Muscle layer of duodenum (tissue), 2 donors: ENCODE results near the gene AKAP8.

Experiments used
- H3K27ac ChIP-seq: one replicate; pipeline ENCODE4 v1.7.0; 2013; ENCODE audit warnings: mild to moderate bottlenecking, low read length
- H3K27me3 ChIP-seq: one replicate; pipeline ENCODE4 v1.7.0; 2013; ENCODE audit warnings: low read depth, mild to moderate bottlenecking, control low read depth, low read length
- H3K36me3 ChIP-seq, 2 donors: one replicate each; pipeline ENCODE4 v1.7.0; 2013; ENCODE audit warnings: low read length in 2 of 2, control low read depth in 1 of 2, mild to moderate bottlenecking in 1 of 2; ENCODE audit not compliant: insufficient read depth in 2 of 2, control insufficient read depth in 1 of 2
- H3K4me1 ChIP-seq, 2 donors: one replicate each; pipeline ENCODE4 v1.7.0; 2013; ENCODE audit warnings: low read length in 2 of 2, mild to moderate bottlenecking in 2 of 2, control low read depth in 1 of 2, moderate library complexity in 1 of 2; ENCODE audit not compliant: insufficient read depth in 2 of 2, control insufficient read depth in 1 of 2
- H3K4me3 ChIP-seq, 2 donors: one replicate each; pipeline ENCODE4 v1.7.0; 2013; ENCODE audit warnings: low read length in 2 of 2, low read depth in 1 of 2, mild to moderate bottlenecking in 1 of 2
- H3K9me3 ChIP-seq, 2 donors: one replicate each; pipeline ENCODE4 v1.7.0; 2013; ENCODE audit warnings: low read length in 2 of 2, control low read depth in 1 of 2, mild to moderate bottlenecking in 1 of 2; ENCODE audit not compliant: control insufficient read depth in 1 of 2
- donor health status: healthy.

The AKAP8 gene

GRCh38 chr19:15379083-15379998 is at the start of gene AKAP8:
Gene AKAP8 (minus strand): TSS chr19:15379787. CDS start chr19:15379731, 56 bp downstream.
- Histone ChIP-seq H3K4me1 (peaks cover 4 to 40% of the 10 kb centered on the region in 2 donors), H3K27me3 (no peaks in the 10 kb centered on the region), H3K9me3 (no peaks in the 10 kb centered on the region), H3K36me3 (peaks cover 0 to 6% of the 10 kb centered on the region in 2 donors), H3K27ac (peak within 1 kb of the TSS; percentile 83), H3K4me3 (peak within 1 kb of the TSS; percentile 86 to 98)

- Histone ChIP-seq H3K27ac (no peak overlapping the region), H3K4me3 (no peak overlapping the region), H3K9me3 (peaks cover 0 to 5% of the 10 kb centered on the region in 2 donors), H3K36me3 (peaks cover 22 to 58% of the 10 kb centered on the region in 2 donors), H3K4me1 (peaks cover 10 to 31% of the 10 kb centered on the region in 2 donors), H3K27me3 (no peaks in the 10 kb centered on the region)
These were observed 48.4 kb upstream of the AKAP8 start for GRCh38 chr19:15427991-15428471.

- Histone ChIP-seq H3K4me3 (no peak overlapping the region), H3K9me3 (peaks cover 0 to 6% of the 10 kb centered on the region in 2 donors), H3K36me3 (peaks cover 25 to 65% of the 10 kb centered on the region in 2 donors), H3K27ac (no peak overlapping the region), H3K4me1 (peaks cover 10 to 31% of the 10 kb centered on the region in 2 donors), H3K27me3 (no peaks in the 10 kb centered on the region)
These were observed 47.7 kb upstream of the AKAP8 start for GRCh38 chr19:15427350-15427700.

GRCh38 chr19:15426485-15427349 is 47.1 kb upstream of the AKAP8 start:
- Histone ChIP-seq H3K36me3 (peaks cover 25 to 68% of the 10 kb centered on the region in 2 donors), H3K9me3 (peaks cover 0 to 6% of the 10 kb centered on the region in 2 donors), H3K27me3 (no peaks in the 10 kb centered on the region), H3K4me3 (no peak overlapping the region), H3K27ac (no peak overlapping the region), H3K4me1 (peaks cover 9 to 28% of the 10 kb centered on the region in 2 donors)

GRCh38 chr19:15425321-15425950 is 45.8 kb upstream of the AKAP8 start:
- Histone ChIP-seq H3K36me3 (peaks cover 25 to 68% of the 10 kb centered on the region in 2 donors), H3K4me3 (no peak overlapping the region), H3K9me3 (peaks cover 0 to 6% of the 10 kb centered on the region in 2 donors), H3K4me1 (peaks cover 0 to 15% of the 10 kb centered on the region in 2 donors), H3K27ac (no peak overlapping the region), H3K27me3 (no peaks in the 10 kb centered on the region)

GRCh38 chr19:15424692-15425272 is 45.2 kb upstream of the AKAP8 start:
- H3K4me1 ChIP-seq: peaks cover 0 to 10% of the 10 kb centered on the region in 2 donors
- no peak overlapping the region for H3K4me3 ChIP-seq
- no peak overlapping the region for H3K27ac ChIP-seq
- no peaks in the 10 kb centered on the region for H3K27me3 ChIP-seq
- H3K9me3 ChIP-seq: peaks cover 0 to 6% of the 10 kb centered on the region in 2 donors
- peaks cover 25 to 68% of the 10 kb centered on the region in 2 donors for H3K36me3 ChIP-seq

GRCh38 chr19:15424121-15424520 is 44.5 kb upstream of the AKAP8 start:
- H3K4me1 ChIP-seq: peaks cover 5 to 10% of the 10 kb centered on the region in 2 donors
- no peaks in the 10 kb centered on the region for H3K27me3 ChIP-seq
- H3K36me3 ChIP-seq: peaks cover 25 to 64% of the 10 kb centered on the region in 2 donors
- H3K9me3 ChIP-seq: peaks cover 0 to 6% of the 10 kb centered on the region in 2 donors
- no peak overlapping the region for H3K4me3 ChIP-seq
- no peak overlapping the region for H3K27ac ChIP-seq

- Histone ChIP-seq H3K4me1 (peaks cover 5% of the 10 kb centered on the region in 2 donors), H3K36me3 (peaks cover 20 to 56% of the 10 kb centered on the region in 2 donors), H3K27ac (no peak overlapping the region), H3K9me3 (peaks cover 0 to 6% of the 10 kb centered on the region in 2 donors), H3K4me3 (peak overlapping the region in 1 of 2 donors; percentile 17), H3K27me3 (no peaks in the 10 kb centered on the region)
These were observed 43.5 kb upstream of the AKAP8 start for GRCh38 chr19:15423130-15423529.

- no peak overlapping the region for H3K27ac ChIP-seq
- peaks cover 0 to 6% of the 10 kb centered on the region in 2 donors for H3K9me3 ChIP-seq
- peaks cover 20 to 50% of the 10 kb centered on the region in 2 donors for H3K36me3 ChIP-seq
- no peak overlapping the region for H3K4me3 ChIP-seq
- H3K27me3 ChIP-seq: no peaks in the 10 kb centered on the region
- peaks cover 8 to 10% of the 10 kb centered on the region in 2 donors for H3K4me1 ChIP-seq
These were observed 42.9 kb upstream of the AKAP8 start for GRCh38 chr19:15422296-15423075.

GRCh38 chr19:15421721-15422260 is 42.2 kb upstream of the AKAP8 start:
- Histone ChIP-seq H3K36me3 (peaks cover 19 to 43% of the 10 kb centered on the region in 2 donors), H3K4me1 (peaks cover 14 to 17% of the 10 kb centered on the region in 2 donors), H3K27ac (no peak overlapping the region), H3K9me3 (peaks cover 0 to 6% of the 10 kb centered on the region in 2 donors), H3K4me3 (no peak overlapping the region), H3K27me3 (no peaks in the 10 kb centered on the region)
